Urinary bladder (tissue), 4 donors: ENCODE results near the gene NPDC1. TPM values are rescaled to one million over a fixed set of nuclear protein-coding genes. Genes with fewer than 3 reads are reported as not detected.
"Not testable (repeated sequence)": the region's sequence is repeated elsewhere in the genome, so short reads cannot be mapped to it uniquely, and the experiment has no call there.

Source experiments
- DNase-seq: peaks from one replicate; pipeline ENCODE4 v3.0.0-alpha.2; 2015; ENCODE audit errors: extremely low spot score
- H3K27ac ChIP-seq: one replicate; pipeline ENCODE4 v1.5.1; 2013; ENCODE audit warnings: low read depth, mild to moderate bottlenecking, moderate library complexity
- H3K36me3 ChIP-seq: one replicate; pipeline ENCODE4 v1.6.1; 2013; ENCODE audit warnings: mild to moderate bottlenecking, moderate library complexity; ENCODE audit not compliant: insufficient read depth
- H3K4me1 ChIP-seq: one replicate; pipeline ENCODE4 v1.6.1; 2013; ENCODE audit warnings: mild to moderate bottlenecking, moderate library complexity; ENCODE audit not compliant: insufficient read depth
- H3K4me3 ChIP-seq: one replicate; pipeline ENCODE4 v1.5.1; 2013; ENCODE audit warnings: low read depth, low read length
- WGBS: extraction: QIAGEN DNeasy Blood & Tissue Kit; methylation state at CpG from one replicate; pipeline ENCODE4 v1.1.7; 2013; 5-methylcytosine and 5-hydroxymethylcytosine counted together
- polyA plus RNA-seq: library from polyadenylated mRNA; stranded (reverse); fragments of 200-250 nt; gene quantifications from one replicate; pipeline ENCODE4 v1.2.3, GENCODE V29; 2013
- total RNA-seq: library from RNA; depleted of rRNA; stranded (reverse); fragments of >200 nt; gene quantifications from one replicate; pipeline ENCODE4 v1.2.3, GENCODE V29; 2014
- donor health status: healthy with polysubstance abuse.
- donor health status: healthy.

NPDC1 gene
- total and polyA plus RNA-seq, 2 donors = 17.9 to 120 TPM

DNA sequence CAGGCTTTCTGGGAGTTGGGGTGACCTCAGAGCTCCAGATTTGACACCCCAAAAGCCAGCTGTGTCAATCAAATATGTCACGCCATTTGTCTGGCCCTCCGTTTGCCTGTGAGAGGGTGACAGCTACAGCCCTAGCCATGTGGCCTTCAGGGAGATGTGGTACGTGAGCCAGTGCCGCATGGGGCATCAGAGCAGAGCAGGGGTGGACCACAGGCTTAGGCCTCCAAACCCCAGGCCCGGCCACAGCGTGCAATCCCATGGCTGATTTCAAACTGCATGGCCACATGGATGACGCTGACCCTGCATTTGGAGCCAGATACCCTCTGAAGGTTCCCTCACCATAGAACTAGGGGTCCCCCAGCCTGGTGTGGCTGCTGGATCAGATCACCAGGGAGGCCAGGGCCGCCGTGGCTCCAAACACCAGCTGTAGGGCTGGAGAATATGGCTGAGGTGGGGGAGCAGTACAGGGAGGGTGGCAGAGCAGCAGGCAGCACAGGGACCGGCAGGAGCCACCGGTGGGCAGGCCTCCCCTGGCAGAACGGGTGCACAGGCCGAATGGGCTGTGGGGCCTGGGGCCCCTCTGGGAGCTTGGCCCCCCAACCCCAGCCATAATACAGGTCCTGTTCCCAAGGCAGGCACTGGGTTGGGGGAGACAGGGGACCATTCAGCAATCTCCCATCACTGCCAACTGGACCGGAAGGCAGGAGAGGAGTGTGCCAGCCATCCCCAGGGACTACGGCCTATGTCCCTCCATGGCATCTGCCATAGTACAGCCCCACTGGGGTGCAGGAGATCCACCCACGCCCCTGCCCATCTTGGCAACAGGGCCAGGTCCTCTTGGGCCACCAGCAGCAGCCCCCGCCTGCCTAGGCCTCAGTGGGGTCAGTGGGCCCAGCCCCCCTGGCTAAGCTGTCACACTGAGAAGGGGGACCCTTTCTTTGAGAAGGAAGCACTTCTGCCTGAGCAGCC is 22.8 kb upstream of the NPDC1 start:
- Histone ChIP-seq H3K4me1 (no peaks in the 10 kb centered on the region), H3K36me3 (no peaks in the 10 kb centered on the region), H3K27ac (no peak overlapping the region), H3K4me3 (no peak overlapping the region)
- 87% methylated on average over 17 of the region's 17 CpGs for WGBS
- no peak for DNase-seq

DNA sequence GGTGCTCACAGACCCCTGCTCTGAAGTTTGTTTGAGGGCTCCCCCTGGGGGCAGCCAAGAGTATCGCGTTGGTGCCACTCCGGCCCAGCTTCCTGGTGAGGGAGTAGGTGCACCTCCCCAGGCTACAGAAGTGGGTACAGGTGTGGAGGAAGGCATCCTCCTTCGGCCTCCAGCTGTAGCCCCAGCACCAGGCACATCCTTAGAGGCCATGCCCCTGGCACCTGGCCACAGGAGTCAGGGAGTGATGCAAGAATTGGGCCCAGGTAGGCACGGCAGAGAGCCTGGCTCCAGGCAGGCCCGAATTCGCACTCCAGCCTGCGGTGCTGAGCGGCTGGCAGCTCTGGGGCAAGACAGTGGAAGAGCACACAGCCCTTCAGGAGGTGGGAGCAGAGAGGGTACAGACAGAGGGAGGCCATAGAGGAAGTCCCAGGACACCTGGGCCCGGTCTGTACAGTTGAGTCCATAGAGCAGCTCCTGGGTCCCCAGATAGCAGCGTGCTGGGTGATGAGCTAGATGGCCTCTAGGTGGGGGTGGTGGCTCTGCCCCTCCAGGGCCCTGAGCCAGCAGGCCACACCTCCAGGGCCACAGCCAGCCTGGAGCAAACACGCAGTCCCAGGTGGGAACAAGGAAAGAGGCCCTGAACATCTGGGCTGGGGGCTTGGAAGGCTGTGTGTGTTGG is 22.0 kb upstream of the NPDC1 start:
- DNase-seq = no peak
- Histone ChIP-seq H3K36me3 (no peaks in the 10 kb centered on the region), H3K27ac (no peak overlapping the region), H3K4me3 (no peak overlapping the region), H3K4me1 (no peaks in the 10 kb centered on the region)
- 57% methylated on average over 12 of the region's 12 CpGs for WGBS

DNA sequence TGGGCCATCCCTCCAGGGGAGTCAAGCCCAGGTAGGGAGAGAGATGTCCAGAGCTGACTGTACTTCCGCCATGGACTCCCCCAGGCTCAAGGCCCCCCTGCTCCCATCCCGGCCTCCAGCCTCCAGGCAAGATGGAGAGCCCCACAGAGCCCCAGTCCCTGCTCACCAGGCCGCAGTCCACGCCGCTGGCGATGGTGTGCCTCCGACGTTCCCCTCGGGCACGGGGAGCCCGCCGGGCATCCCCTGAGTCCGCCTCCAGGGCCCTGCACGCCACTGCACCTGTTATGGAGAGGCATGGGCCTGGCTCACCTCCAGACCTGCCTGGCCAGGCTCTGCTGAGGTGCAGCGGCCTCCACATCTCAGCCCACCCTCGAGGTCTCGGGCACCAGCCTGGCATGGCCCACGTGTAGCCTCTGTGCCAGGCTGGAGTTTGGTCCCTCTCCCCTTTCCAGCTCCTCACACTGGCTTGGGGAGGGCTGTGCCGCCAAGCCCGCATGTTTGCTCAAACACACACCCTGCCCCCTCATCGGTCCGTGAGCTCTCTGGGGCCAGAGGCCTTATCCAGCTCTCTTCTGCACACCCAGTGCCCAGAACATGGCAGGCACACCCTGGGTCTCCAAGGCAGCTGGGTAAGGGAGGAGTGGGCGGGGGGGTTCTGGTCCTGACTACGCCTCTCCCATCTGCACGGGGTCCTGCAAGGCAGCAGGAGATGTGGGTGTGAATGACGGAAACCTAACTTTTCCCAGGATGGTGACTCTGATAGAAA is 20.3 kb upstream of the NPDC1 start:
- 94% methylated on average over 26 of the region's 26 CpGs for WGBS
- Histone ChIP-seq H3K4me3 (no peak overlapping the region), H3K4me1 (no peaks in the 10 kb centered on the region), H3K27ac (no peak overlapping the region), H3K36me3 (no peaks in the 10 kb centered on the region)
- DNase-seq = no peak

- 93% methylated on average over 23 of the region's 23 CpGs for WGBS
- H3K4me1 ChIP-seq = no peaks in the 10 kb centered on the region
- no peak overlapping the region for H3K27ac ChIP-seq
- no peak overlapping the region for H3K4me3 ChIP-seq
- no peaks in the 10 kb centered on the region for H3K36me3 ChIP-seq
- DNase-seq = no peak
Observed at GRCh38 chr9:137065336-137065967, 19.5 kb upstream of the NPDC1 start.

GRCh38 chr9:137064880-137065164 is 18.8 kb upstream of the NPDC1 start:
- Histone ChIP-seq H3K4me3 (no peak overlapping the region), H3K27ac (no peak overlapping the region), H3K4me1 (no peaks in the 10 kb centered on the region), H3K36me3 (no peaks in the 10 kb centered on the region)
- 85% methylated on average over 12 of the region's 12 CpGs for WGBS
- DNase-seq = no peak

DNA sequence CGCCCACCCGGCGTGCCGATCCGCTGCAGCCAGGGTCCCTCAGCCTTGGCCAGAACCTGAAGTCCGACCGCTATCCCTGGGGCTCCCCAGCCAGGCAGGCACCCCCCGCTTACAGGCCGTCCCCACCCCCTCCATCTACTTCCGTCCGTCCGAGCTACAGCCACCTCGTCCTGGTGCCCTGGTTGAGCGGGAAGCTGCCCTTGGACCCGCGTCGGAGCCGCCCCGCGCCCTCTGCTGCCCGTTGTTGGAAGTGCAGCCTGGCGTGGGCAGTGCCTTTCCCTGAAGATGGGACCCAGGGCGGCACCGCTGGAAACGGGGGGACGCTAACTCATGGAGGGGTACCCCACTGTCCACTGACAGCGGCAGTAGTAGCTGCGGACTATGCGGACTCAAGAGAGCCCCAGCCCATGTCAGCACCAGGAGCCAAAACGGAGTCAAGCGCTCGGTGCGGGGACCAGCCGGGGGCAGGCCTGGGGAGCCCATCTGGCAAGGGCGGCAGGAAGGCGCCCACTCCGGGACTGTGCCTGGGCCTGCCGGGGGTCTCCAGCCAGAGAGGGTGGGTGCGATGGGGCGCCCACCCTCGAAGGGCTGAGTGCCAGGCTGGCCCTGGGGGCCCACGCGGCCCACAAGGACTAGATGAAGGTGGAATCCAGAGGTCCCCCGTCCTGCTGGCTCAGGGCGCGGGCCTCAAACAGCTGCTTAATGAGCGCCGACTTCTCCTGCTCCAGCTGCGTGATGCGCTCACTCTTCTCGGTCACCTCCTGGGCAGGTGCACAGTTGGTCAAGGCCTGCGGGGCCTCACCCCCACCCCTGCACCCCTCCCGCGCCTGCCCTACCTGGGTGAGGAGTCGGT is 18.3 kb upstream of the NPDC1 start:
- WGBS = 50% methylated on average over 55 of the region's 55 CpGs
- no peaks in the 10 kb centered on the region for H3K36me3 ChIP-seq
- H3K4me1 ChIP-seq = no peaks in the 10 kb centered on the region
- no peak overlapping the region for H3K27ac ChIP-seq
- no peak overlapping the region for H3K4me3 ChIP-seq
- no peak for DNase-seq

- WGBS = 84% methylated on average over 26 of the region's 26 CpGs
Observed at GRCh38 chr9:137063311-137064026, 17.5 kb upstream of the NPDC1 start.

GRCh38 chr9:137062798-137063197 is 16.8 kb upstream of the NPDC1 start:
- H3K4me3 ChIP-seq, DNase-seq, H3K36me3 ChIP-seq, H3K27ac ChIP-seq, H3K4me1 ChIP-seq: not testable (repeated sequence)
- WGBS = 90% methylated on average over 7 of the region's 9 CpGs

More at GRCh38 chr9:137063311-137064026, 17.5 kb upstream of the NPDC1 start:
- no peaks in the 10 kb centered on the region for H3K36me3 ChIP-seq
- no peaks in the 10 kb centered on the region for H3K4me1 ChIP-seq
- H3K27ac ChIP-seq = no peak overlapping the region
- DNase-seq = no peak
- H3K4me3 ChIP-seq = no peak overlapping the region

DNA sequence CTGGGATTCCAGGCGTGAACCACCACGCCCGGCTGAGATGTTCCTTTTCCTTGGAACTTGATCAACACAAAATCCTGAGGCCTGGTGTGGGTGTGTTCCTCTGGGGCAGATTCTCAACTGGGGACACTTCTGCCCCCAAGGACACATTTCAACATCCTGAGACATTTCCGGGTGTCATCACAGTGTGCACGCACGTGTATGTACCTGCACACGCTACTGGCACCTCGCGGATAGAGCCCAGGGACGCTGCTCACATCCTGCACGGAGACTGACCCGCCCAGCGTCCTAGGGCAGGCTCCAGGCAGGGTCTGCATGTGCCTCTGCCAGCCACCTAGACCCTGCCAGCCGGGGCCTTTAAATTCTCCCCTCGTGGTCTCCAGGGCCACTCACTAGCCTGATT is 16.4 kb upstream of the NPDC1 start:
- no peak overlapping the region for H3K27ac ChIP-seq
- WGBS = 89% methylated on average over 15 of the region's 15 CpGs

DNA sequence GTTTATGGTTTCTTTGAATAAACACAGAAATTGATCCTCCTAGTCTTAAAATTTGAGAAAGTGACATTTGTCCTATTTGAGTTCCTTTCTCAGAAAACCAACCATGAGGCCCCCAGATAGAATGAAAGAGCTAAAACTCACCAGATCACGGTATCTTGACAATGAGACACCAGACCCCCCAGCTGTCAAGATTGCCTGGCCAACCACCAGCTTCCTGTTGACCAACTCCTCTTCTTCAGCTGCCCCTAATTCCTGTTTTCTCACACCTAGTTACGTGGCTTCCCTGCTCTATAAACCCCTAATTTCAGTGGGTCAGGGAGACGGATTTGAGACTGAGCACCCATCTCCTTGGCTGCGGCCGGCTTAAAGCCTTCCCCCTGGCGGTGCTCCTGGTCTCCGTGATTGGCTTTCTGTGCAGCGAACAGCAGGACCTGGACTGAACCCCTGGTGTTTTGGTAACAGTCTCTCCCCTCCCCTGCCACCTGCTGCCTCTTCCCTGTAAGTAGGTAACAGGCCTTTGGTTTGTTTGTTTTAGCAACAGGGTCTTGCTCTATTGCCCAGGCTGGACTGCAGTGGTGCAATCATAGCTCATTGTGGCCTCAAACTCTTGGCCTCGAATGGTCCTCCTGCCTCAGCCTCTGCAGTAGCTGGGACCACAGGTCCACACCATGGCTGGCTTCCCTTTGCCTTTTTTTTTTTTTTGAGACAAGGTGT is 12.7 kb upstream of the NPDC1 start:
- Histone ChIP-seq H3K27ac (no peak overlapping the region), H3K4me3 (no peak overlapping the region), H3K36me3 (no peaks in the 10 kb centered on the region), H3K4me1 (no peaks in the 10 kb centered on the region)
- no peak for DNase-seq
- 91% methylated on average over 9 of the region's 9 CpGs for WGBS

More for the DNA sequence above, 16.4 kb upstream of the NPDC1 start:
- H3K4me3 ChIP-seq = no peak overlapping the region
- no peak for DNase-seq
- no peaks in the 10 kb centered on the region for H3K36me3 ChIP-seq
- H3K4me1 ChIP-seq = no peaks in the 10 kb centered on the region

GRCh38 chr9:137057545-137057944 is 11.6 kb upstream of the NPDC1 start:
- WGBS = 65% methylated on average over 16 of the region's 16 CpGs
- no peaks in the 10 kb centered on the region for H3K4me1 ChIP-seq
- H3K4me3 ChIP-seq = no peak overlapping the region
- H3K27ac ChIP-seq = no peak overlapping the region
- no peak for DNase-seq
- H3K36me3 ChIP-seq = no peaks in the 10 kb centered on the region
